HCT116 (cell line): Measurements from ENCODE around the gene MBNL2. TPM values are rescaled to one million over a fixed set of nuclear protein-coding genes. Genes with fewer than 3 reads are reported as not detected.

Experiments
- ATAC-seq: fragments of 200-7000 bp; cut with Tn5 transposase; 2 replicates; pipeline ENCODE4 v1.9.1; 2020; ENCODE audit warnings: mild to moderate bottlenecking, moderate library complexity
- BruUV-seq: library from RNA; stranded (reverse); fragments of 400-500 nt; replicated peaks from 2 replicates; lab custom pipeline; 2021; lab: Mats Ljungman, UMichigan
- CTCF ChIA-PET: fragments of 300-600 bp; sonication (Branson Sonifier 250); formaldehyde crosslinking; loops from one replicate; lab custom pipeline; 2021; ENCODE audit warnings: antibody characterized with exemption; lab: Charles Lee
- POLR2A ChIA-PET: fragments of 300-600, 350-600 bp; sonication (Branson Sonifier 250); formaldehyde crosslinking; loops from one replicate; lab custom pipeline; 2021; ENCODE audit warnings: antibody characterized with exemption; lab: Charles Lee
- RAD21 ChIA-PET, 2 experiments: fragments of 300-600 bp; sonication (Branson Sonifier 250); formaldehyde crosslinking; loops; one replicate each; lab custom pipeline; 2023; ENCODE audit warnings: low total read pairs in 2 of 2; ENCODE audit not compliant: uncharacterized antibody in 2 of 2, unreplicated experiment in 2 of 2, low non-redundant PET in 1 of 2; lab: Charles Lee
- DNase-seq: peaks from one replicate; pipeline ENCODE4 v3.0.0-alpha.2; 2010; ENCODE audit warnings: low read depth, low spot score
- H2AFZ ChIP-seq: fragments of 200-600 bp; shearing (Covaris generic), sonication (generic); 2 replicates; pipeline ENCODE4 v1.6.1; 2017; ENCODE audit warnings: low read depth, mixed run types, mixed read lengths, antibody characterized with exemption, low read length; ENCODE audit not compliant: poor library complexity, severe bottlenecking
- H3K27ac ChIP-seq: 2 replicates; pipeline ENCODE4 v1.5.1; 2012; ENCODE audit warnings: low read depth, low read length
- H3K27me3 ChIP-seq: fragments of 200-600 bp; sonication (generic); 2 replicates; pipeline ENCODE4 v1.6.1; 2016; ENCODE audit warnings: mixed run types, low read length, mixed read lengths; ENCODE audit not compliant: insufficient read depth
- H3K36me3 ChIP-seq, 2 experiments: fragments of 200-500 bp in 1 of 2; fragments of 200-600 bp in 1 of 2; sonication (Bioruptor generic) in 1 of 2; sonication (generic) in 1 of 2; 2 replicates each; pipeline versions ENCODE4 v1.5.1 to v1.6.1; 2014 to 2016; ENCODE audit warnings: low read length in 2 of 2, inconsistent platforms in 1 of 2, mixed read lengths in 1 of 2, mixed run types in 1 of 2; ENCODE audit not compliant: insufficient read depth in 2 of 2, control insufficient read depth in 1 of 2
- H3K4me1 ChIP-seq, 2 experiments: fragments of 200-600 bp in 1 of 2; sonication (generic) in 1 of 2; 2 replicates each; pipeline versions ENCODE4 v1.5.1 to v1.6.1; 2012 to 2017; ENCODE audit warnings: low read length in 2 of 2, inconsistent platforms in 1 of 2, mild to moderate bottlenecking in 1 of 2, mixed read lengths in 1 of 2, mixed run types in 1 of 2, moderate library complexity in 1 of 2; ENCODE audit not compliant: insufficient read depth in 2 of 2, control insufficient read depth in 1 of 2
- H3K4me2 ChIP-seq: fragments of 200-600 bp; sonication (generic); 2 replicates; pipeline ENCODE4 v1.6.1; 2017; ENCODE audit warnings: mixed run types, low read length, mixed read lengths
- H3K4me3 ChIP-seq, 2 experiments: fragments of 200-600 bp in 1 of 2; sonication (generic) in 1 of 2; replicated peaks in 1 of 2; 2 replicates each; pipeline ENCODE4 v1.5.1; 2011 to 2016; ENCODE audit warnings: low read length in 2 of 2, control low read depth in 1 of 2, low read depth in 1 of 2, mild to moderate bottlenecking in 1 of 2, mixed read lengths in 1 of 2, mixed run types in 1 of 2
- H3K79me2 ChIP-seq: fragments of 200-600 bp; sonication (generic); 2 replicates; pipeline ENCODE4 v1.6.1; 2017; ENCODE audit warnings: mild to moderate bottlenecking, mixed run types, low read length, moderate library complexity, mixed read lengths; ENCODE audit not compliant: insufficient read depth
- H3K9ac ChIP-seq: fragments of 200-600 bp; sonication (generic); 2 replicates; pipeline ENCODE4 v1.6.1; 2016; ENCODE audit warnings: low read length, mixed read lengths
- H3K9me2 ChIP-seq: fragments of 200-600 bp; sonication (generic), shearing (Covaris generic); 2 replicates; pipeline ENCODE4 v1.6.1; 2017; ENCODE audit warnings: mixed run types, mild to moderate bottlenecking, moderate library complexity; ENCODE audit not compliant: insufficient read depth
- H3K9me3 ChIP-seq, 2 experiments: fragments of 200-500 bp in 1 of 2; fragments of 200-600 bp in 1 of 2; sonication (Bioruptor generic) in 1 of 2; sonication (generic) in 1 of 2; 2 replicates each; pipeline ENCODE4 v1.6.1; 2014 to 2017; ENCODE audit warnings: low read length in 2 of 2, mixed read lengths in 2 of 2, inconsistent platforms in 1 of 2, low read depth in 1 of 2, mild to moderate bottlenecking in 1 of 2, mixed run types in 1 of 2, moderate library complexity in 1 of 2; ENCODE audit not compliant: control insufficient read depth in 1 of 2, insufficient read depth in 1 of 2
- H4K20me1 ChIP-seq: fragments of 200-600 bp; sonication (generic), shearing (Covaris generic); 2 replicates; pipeline ENCODE4 v1.6.1; 2017; ENCODE audit warnings: mixed run types, mild to moderate bottlenecking, moderate library complexity; ENCODE audit not compliant: insufficient read depth
- CEBPB ChIP-seq: IDR thresholded peaks from 2 replicates; pipeline ENCODE4 v1.6.1; 2012; ENCODE audit warnings: low read depth
- CTCF ChIP-seq, 3 experiments: fragments of 200-600 bp in 1 of 3; sonication (generic) in 1 of 3; IDR thresholded peaks in 2 of 3; conservative IDR thresholded peaks in 1 of 3; 2 replicates each; pipeline ENCODE4 v1.5.1; 2012 to 2017; ENCODE audit warnings: low read depth in 2 of 3, low read length in 2 of 3, antibody characterized with exemption in 1 of 3, borderline replicate concordance in 1 of 3, control low read depth in 1 of 3, mild to moderate bottlenecking in 1 of 3, mixed read lengths in 1 of 3, mixed run types in 1 of 3, moderate library complexity in 1 of 3; ENCODE audit not compliant: insufficient read depth in 1 of 3
- ELF1 ChIP-seq: IDR thresholded peaks from 2 replicates; pipeline ENCODE4 v1.6.1; 2012; ENCODE audit warnings: low read depth, borderline replicate concordance
- REST ChIP-seq: IDR thresholded peaks from 2 replicates; pipeline ENCODE4 v1.6.1; 2012; ENCODE audit warnings: low read depth
- intact Hi-C: fragments of 100-400 bp; cut with micrococcal nuclease; formaldehyde crosslinking; loops from 2 replicates; pipeline ENCODE4 v1.10.0; 2022
- total RNA-seq: library from RNA; stranded (reverse); gene quantifications from one replicate; pipeline ENCODE4 v1.2.1, GENCODE V29; 2021; ENCODE audit not compliant: unreplicated experiment
- TF ChIP-seq, protein P1 (sequence below): IDR thresholded peaks from 2 replicates; pipeline ENCODE4 v1.6.1; 2011; ENCODE audit warnings: mild to moderate bottlenecking, low read length, moderate library complexity; ENCODE audit not compliant: insufficient replicate concordance; ENCODE audit errors: extremely low read depth

The MBNL2 gene
- total RNA-seq, 1 experiment from 2014 or later = 73.9 TPM

DNA sequence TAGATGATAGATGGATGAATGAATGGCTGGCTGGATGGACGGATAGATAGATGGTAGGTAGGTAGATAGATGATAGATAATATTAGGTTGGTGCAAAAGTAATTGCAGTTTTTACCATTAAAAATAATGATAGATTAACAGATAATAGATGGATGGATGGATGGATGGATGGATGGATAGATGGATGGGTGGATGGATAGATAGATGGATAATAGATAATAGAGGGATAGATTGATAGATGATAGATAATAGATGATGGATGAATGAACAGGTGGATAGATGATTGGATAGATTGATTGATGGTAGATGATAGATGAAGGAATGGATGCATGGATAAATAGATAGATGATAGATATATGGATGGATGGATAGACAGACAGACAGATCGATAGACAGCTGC is 124.0 kb downstream of the MBNL2 start:
- Histone ChIP-seq H3K9me2 (no peaks in the 10 kb centered on the region; the same call in 1 of the 2 replicates), H2AFZ (no peak overlapping the region), H3K27ac (no peak overlapping the region), H3K36me3 (peaks cover 0 to 25% of the 10 kb centered on the region in 2 experiments; a peak in 3 of 4 replicates), H3K27me3 (no peaks in the 10 kb centered on the region), H3K4me3 (no peak overlapping the region), H3K4me1 (peaks cover 18 to 28% of the 10 kb centered on the region in 2 experiments), H3K79me2 (peaks cover 3% of the 10 kb centered on the region; the same call in 1 of the 2 replicates), H3K4me2 (no peak overlapping the region), H3K9me3 (0 out of 4 replicates have a peak, but pooled peaks cover 0 to 4% of the 10 kb centered on the region in 2 experiments), H3K9ac (no peak overlapping the region), H4K20me1 (no peaks in the 10 kb centered on the region)
- ChIA-PET CTCF (no interaction called here), POLR2A (no interaction called here), RAD21 (no interaction called here)
- ATAC-seq (no peak), DNase-seq (no peak)
- BruUV-seq = no TSS peak
- no peak for TF ChIP-seq ELF1
- no peak for TF ChIP-seq CEBPB
- TF ChIP-seq, protein P1, sequence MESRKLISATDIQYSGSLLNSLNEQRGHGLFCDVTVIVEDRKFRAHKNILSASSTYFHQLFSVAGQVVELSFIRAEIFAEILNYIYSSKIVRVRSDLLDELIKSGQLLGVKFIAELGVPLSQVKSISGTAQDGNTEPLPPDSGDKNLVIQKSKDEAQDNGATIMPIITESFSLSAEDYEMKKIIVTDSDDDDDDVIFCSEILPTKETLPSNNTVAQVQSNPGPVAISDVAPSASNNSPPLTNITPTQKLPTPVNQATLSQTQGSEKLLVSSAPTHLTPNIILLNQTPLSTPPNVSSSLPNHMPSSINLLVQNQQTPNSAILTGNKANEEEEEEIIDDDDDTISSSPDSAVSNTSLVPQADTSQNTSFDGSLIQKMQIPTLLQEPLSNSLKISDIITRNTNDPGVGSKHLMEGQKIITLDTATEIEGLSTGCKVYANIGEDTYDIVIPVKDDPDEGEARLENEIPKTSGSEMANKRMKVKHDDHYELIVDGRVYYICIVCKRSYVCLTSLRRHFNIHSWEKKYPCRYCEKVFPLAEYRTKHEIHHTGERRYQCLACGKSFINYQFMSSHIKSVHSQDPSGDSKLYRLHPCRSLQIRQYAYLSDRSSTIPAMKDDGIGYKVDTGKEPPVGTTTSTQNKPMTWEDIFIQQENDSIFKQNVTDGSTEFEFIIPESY = no peak
- TF ChIP-seq CTCF (IDR thresholded peaks at IDR 0.05 in 2 of 3, conservative IDR thresholded peaks at IDR 0.05 in 1 of 3; ENCODE audit: borderline replicate concordance in 1 of 3, insufficient read depth in 1 of 3, low read depth in 2 of 3, low read length in 2 of 3) = no peak
- no peak for TF ChIP-seq REST
- intact Hi-C loops = no loop called here
